ENCODE measurements around the gene LRMDA.

LRMDA gene

DNA sequence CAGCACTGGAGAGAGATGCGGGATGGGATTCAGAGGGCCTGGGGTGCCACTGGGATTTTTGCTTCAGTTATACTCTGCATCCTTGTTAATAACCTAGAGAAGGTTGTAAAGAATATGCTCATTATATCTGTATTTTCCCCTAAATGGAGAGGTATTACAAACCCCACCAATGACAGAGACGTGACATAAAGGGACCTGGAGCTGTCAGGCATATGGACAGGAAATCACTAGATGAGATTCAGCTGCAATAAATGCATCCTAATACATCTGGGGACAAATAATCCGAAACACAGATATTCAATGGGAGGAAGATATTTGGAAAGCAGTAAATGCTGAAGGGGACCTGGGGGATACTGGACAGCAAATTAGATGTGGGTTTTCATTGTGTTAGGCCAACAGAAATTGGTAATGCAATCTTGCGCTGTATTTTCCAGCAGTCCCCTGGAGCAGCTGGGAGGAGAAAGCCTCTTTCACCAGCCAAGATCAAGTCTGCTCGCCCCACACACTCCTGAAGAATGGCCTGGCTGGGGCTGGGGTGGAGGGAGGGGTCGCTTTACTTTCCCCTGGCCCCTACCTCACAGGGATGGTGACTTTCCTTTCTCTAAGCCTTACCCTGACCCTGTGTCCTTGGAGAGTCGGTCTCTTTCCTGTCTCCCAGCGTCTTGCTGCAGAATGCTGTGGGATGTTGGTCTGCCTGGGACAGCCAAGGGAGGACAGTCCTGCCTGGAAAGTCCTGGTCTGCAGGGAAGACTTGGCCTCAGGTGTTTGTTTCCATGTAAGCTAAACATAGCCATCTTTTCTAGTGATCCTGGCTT is 653.8 kb downstream of the LRMDA start:
- no peak for DNase-seq (ENCODE audit: low read depth in 2 of 2)

DNA sequence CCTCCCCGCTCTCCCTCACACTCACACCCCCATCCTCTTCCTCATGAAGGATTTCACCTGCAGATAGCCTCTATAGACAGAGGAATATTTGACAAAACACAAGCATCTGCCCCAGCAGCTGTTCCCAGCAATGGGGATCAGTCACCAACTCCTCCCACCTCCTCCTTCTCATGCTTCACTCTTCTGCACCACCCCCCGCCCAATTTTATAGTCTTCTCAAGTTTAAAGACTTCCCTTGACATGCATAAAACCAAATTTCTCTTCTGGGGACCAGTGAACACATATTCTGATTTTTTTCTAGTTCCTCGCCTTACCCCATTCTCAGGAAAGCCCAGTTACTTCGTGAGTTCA is 654.4 kb downstream of the LRMDA start:
- no peak for DNase-seq (ENCODE audit: low read depth in 2 of 2)

DNA sequence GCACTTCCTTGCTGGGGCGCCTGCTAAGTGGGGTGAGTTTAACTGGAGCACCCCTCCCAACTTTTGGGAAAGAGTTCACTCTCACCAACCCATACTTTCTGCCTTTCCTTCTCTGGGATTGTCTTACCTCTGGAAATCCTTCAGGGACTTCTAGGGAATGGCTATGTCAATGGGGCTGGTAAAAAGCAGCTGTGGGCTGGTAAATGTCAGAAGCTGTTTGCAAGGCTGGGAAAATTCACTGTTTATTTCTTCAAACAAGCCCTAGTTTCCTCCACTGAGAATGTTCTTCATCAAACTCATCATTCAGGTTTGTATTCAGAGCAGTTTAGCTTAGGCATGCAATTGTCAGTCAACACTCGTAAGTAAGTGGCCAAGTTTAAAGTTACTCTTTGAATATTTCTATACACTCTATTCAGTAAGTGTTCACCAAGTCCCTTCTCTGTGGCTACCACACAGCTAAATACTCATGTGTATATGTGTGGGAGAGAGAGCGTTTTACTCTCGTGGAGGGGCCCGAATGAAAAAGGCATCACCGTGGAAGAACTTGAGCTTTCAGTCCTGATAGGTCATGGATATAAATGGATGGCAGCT is 654.8 kb downstream of the LRMDA start:
- no peak for DNase-seq (ENCODE audit: low read depth in 2 of 2)

DNA sequence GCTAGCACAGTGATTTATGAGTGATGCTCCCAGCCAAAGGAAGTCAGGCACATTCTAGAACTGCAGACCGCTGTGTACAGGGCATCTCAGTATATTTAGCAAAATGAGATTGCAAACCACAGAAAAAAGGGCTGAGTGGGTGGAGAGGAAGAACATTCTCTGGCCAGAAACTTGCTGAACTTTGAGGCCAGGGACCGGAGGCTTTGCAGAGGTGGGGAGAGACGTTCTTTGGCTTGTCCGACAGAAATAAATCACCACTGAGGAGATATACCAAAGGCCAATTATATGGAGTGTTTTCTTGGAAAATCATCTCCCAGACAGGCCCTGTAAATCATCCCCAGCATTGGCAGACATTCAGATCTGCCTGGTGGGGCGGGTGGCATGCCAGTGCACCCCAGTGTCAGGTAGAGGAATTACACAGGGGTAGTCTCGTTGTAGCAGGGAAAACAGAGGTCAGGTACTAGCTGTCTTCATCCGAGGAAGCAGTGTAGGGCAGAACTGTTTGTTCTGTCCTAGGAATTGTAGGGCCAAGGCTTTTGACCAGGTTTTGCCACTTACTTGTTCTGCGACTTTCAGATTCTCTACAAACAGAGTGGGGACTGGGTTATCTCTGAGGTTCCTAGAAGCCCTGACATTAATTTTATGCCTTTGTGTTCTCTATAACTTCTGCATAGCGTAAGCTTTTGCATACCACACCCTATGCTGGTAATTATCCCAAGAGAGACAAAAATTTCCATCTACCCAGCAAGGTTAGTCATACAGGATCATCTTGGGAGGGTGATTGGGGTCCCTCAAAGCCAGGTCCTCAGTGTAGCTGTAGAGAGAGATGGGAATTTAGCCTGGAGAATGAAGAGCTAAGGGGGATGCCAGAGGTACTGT is 655.6 kb downstream of the LRMDA start:
- no peak for DNase-seq (ENCODE audit: low read depth in 2 of 2)

DNA sequence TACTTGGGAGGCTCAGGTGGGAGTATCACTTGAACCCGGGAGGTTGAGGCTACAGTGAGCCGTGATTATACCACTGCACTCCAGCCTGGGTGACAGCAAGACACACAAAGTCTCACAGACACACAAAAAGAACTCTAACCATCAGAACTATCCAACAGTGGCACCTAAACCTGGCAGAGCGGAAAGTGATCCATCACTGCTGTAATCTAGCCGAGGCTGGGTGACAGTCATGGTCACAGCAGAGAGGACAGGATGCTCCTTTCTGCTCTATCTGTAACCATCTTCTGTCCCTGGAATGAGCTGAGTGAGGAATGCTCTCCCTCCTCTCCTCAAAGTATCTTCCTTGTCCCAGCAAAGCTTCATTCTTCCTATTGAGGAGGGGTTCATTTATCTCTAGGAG is 656.6 kb downstream of the LRMDA start:
- DNase-seq (ENCODE audit: low read depth in 2 of 2) = no peak

DNA sequence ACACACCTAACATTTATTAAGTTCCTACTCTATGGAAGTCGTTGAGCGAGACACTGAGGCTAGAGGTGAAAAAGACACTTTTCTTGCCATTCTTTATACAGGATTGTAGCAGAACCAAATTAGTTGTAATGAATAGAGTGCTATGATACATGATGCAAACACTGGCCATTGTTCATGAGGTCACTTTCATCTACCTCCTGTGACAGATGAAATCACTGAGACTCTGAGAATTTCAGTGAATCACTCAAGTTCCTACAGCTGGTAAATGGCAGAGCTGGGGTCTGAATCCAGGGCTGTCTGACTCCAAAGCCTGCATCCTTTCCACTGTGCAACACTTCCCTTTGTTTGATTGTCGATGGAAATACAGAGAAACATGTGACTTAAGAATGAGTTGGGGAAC is 657.6 kb downstream of the LRMDA start:
- no peak for DNase-seq (ENCODE audit: low read depth in 2 of 2)

DNA sequence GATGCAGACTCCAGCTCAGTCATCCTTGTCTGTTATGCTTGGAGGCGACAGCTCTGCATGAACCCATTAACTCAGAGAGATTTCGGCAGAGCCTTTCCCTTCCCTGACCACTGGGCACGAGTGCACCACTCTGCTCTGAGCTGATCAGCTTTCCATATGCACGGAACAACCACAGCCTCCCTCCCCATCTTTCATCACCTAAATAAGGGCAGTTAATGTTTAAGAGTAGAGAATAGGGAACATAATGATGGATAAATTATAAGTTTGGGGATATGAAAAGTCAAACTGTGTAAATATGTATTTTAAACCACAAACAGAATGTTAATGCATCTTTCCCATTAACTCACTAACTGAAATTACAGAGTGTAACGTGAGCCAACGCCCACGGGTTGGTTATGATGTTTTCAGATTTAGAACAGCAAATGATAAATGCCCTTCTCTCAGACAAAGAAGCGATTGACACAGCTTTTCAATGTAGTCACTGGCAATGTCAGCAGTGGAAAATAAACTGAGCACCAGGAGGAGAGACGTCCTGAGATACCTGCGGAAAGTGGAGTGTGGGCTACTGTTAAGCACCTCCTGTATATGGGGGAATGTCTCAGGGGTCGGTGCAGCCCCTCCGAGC is 658.2 kb downstream of the LRMDA start:
- no peak for DNase-seq (ENCODE audit: low read depth in 2 of 2)

DNA sequence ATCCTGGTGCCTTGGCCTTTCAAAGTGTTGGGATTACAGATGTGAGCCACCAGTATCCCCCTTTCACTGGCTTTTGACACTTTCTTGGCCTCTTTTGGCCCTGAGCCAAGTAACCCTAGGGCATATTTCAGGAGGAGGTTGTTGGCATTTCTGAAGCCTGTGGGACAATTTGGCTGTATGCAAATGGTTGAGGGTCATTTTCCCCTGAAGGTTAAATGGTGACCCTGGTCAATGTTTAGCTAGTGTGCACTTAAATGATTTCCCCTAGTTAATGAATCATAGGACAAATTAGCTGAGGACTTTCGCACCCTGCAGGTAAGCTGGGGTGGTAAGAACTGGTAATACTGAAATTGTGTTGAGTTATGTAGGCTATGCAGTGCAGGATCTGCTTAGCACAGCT is 660.5 kb downstream of the LRMDA start:
- DNase-seq (ENCODE audit: low read depth in 2 of 2) = no peak

DNA sequence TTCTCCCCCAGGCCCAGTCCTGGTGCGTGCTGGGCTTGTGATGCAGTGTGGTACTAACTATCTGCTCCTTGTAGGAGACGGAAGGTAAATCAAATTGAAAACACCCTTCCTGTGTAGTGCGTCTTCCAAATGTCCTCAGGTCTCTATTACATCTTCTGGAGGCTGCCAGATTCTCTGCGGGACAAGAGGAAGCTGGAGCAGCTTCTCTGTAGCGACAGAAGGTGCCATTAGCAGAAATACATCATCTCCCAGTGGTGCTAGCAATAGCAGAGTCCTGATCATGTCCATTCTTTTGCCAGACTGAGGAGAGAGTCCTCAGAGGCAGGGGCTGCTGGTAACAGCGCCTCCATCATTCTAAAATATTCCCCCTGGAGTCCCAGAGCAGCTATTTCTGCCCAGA is 675.2 kb downstream of the LRMDA start:
- DNase-seq (ENCODE audit: low read depth in 2 of 2) = no peak

DNA sequence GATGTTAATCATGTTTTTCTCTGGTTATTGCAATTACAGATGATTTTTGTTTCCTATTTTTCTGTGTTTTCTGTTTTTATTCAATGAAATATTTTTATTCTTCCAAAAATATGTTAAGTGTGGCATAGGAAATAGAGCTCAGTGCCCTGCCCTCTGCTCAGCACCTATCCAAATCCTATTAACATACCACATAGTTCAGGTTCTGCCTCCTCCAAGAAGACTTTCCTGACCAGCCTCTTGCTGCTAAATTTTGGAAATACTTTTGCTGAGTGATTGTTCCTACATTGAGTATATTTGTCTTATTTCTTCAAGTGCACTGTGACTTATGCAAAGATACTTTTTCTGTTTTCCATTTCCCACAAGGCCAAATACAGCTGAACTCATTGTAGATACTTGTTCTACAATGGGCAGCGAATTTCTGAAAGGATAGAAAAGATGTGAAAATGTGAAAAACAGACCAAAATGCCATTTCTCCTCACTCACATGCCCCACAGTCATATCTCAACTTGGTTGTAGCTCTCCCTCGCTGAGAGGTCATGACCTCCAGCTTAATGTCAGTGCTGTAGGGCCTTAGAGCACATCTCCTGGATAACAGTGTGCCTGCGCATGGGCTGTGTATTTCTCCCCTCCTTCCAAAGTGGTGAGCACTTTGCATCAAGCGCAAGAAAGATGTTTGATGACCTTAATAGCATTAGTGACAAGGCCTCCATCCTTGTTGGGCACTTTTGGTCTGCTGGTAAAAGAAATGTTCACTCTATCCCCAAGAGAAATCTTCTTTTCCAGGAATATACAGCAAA is 677.3 kb downstream of the LRMDA start:
- DNase-seq (ENCODE audit: low read depth in 2 of 2) = no peak

DNA sequence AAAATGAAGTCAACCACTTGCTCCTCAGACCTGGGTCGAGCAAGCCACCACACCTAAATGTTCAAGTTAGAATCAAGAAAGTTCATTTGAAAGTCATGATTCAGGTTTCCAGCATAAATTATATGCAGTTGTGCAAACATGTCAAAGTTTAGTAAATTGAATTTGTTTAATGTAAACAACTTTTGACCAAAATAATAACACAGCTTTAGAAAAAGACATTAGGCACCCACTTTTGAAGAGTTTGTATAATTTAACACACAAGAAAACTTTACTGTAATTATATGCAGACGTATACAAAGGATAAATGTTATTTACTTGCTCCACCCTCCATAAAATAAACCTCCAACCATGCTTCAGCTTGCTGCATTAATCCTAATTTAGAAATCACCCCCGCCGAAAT is 680.0 kb downstream of the LRMDA start:
- no peak for DNase-seq (ENCODE audit: low read depth in 2 of 2)

DNA sequence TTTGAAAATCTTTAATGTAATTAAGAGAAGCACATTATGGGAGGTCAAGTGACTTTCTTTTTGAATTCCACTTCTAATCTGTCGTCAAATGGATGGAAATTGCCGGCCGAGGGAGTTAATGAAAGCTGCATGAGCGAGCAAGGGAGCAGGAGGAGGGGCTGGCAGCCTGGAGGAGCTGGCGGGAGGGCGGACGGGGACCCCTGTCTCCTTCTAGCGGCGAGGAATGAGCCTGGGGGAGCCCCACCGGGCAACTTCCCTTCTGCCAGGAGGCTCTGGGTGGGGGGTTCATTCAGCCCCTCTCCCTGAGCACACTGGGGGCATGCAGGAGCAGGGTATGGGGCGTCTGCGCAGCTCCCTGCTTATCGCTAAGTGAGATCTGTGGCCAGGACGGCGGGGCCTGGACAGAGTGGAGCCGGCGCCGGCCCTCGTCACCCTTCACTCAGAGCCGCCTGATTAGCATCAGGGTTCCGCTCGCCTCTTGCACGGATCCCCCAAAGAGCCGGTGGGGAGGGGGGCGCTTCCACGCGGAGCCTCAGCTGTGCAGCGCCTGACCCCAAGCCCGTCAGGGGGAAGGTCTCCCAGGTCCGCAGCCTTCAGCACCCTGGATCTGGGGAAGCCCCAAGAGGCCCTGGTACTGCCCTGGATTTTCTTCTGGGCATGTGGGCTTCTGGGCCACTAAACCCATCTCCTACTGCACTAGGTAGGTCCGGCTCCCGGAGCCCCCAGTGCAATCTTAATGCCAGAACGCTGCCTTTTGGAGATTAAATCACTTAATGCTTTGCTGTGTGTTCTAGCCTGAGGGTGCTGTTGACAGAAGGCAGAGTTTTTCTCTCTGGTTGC is 680.8 kb downstream of the LRMDA start:
- DNase-seq (ENCODE audit: low read depth in 2 of 2) = no peak

DNA sequence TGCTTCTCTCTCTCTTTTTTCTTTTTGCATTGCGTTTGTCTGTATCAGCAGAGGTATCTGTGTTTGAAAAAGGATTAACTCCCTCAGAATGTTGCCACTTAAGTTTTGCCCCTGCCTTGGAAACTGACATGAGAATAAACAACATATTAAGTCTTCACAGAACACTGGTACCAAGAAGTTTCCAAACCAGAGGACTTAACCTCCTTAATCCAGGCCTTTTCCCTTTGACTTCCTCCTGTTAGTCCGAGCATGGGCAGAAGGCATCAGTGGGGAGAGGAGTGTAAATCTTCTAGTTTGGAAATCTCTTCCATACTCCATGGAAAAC is 681.4 kb downstream of the LRMDA start:
- DNase-seq (ENCODE audit: low read depth in 2 of 2) = no peak

DNA sequence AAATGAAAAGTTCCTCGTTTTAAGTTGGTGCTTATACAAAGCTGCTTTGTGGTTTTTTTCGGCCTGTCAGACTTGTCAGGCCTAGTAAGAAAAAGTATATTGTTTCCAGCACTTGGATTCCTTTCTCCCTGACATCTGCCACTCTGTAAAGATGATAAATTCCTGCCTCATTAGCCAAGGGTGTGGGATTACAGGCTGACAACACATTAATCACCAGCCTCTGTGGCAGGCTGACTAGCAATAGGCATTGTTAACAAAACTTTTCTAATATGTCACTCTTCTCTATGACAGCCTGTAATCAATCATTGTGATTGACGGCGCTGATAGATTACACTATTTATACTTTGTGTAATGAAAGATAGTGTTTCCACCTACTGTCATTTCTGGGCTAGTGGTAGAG is 682.5 kb downstream of the LRMDA start:
- DNase-seq (ENCODE audit: low read depth in 2 of 2) = no peak

DNA sequence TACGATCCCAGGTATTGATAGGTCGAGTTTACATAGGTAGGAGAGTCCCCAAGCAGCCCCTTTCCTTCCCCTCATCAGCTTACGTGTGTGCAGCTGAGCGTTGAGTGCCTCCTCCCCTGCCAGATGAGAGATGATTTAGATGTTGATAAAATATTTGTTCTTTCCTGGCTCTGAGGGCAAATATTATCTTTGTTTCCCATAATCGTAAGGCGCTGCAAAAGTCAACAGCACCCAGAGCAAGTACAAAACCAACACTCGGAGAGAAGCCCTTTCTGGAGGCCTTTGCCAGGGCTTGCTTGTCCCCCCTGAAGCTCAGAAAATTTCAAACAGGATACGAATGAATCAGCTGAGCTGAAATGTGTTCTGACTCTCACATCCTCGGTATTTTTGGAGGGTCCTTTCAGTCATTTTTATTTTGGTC is 683.2 kb downstream of the LRMDA start:
- DNase-seq (ENCODE audit: low read depth in 2 of 2) = no peak

DNA sequence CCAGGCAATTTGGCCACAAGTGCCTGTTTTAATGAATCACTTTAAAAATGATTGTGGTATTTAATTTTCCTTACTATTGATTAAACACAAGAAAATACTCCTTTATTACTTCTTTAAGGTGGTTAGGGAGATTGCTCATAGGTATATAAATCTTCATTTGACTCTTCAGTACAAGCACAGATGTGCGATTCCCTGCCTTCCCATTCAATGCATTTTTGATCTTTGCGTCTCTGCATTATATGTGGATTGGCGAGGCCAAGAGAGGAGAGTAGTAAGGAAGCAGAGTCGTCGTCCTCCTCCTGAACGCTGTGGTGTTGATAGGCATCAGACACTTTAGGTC is 683.7 kb downstream of the LRMDA start:
- no peak for DNase-seq (ENCODE audit: low read depth in 2 of 2)

DNA sequence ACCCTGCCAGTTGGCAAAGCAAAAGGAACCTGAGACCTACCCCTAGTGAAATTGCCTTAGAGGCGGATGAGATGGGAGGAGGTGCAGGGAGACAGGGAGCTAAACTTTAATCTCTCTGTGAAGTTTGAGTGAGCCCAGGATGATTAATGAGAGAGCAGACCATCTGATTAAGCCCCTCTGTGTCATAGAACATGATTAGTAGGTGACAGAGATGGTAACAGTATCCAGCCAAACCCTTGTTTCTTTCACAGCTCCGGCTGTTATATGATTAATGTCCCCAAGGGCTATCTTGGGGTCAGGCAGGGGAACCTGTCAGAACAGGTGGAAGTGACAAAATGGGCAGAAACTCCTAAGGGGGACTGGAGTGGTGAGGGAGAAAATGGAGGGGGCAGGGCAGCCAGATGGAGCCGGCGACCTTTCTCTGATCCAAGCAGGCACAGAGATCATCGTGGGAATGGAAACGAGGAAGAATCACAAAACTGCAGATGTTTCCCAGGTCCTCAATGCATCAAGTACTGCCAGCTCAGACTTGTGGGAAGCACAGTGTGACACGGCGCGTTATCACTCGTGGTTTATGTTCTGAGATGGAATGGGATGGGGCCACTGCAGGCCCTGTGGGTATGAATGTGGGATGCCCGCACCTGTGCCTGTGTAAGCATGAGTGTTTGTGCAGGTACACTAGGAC is 684.2 kb downstream of the LRMDA start:
- DNase-seq (ENCODE audit: low read depth in 2 of 2) = no peak

DNA sequence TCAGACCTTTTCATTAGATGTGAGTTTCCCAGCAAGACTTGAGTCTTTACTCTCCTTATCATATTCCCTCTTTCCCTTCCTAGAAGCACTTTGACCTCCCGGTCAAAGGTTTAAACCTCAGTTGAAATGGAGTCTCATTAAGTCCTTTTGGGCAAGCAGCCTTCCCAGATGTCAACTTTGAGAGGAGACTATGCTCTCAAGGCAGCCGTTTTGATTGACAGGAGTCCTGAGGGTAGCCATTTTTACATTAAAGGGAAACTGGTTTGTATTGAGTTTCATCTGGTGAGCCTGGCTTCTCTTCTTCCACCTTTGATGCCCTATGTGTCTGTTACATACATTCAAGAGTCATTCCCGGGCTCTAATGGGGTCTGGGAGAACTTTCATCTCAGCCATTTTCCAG is 685.1 kb downstream of the LRMDA start:
- no peak for DNase-seq (ENCODE audit: low read depth in 2 of 2)

DNA sequence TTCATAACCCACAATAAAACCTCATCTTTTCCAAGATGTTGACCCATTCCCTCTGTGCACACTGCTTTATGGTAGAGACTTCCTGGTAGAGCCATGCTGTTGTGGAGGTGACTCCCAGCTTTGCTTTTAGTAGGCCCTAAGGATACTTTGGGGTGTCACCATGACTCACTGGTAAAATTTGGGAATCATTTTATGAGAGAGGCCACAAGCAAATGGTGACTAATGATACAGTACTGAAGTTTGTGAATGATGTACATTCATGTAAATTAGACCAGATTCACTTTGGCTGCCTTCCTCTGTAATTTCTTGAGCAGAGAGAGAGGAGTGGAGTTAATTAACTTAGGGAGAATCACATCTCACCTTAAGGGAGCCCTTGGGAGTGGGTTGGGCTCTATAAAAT is 686.5 kb downstream of the LRMDA start:
- DNase-seq (ENCODE audit: low read depth in 2 of 2) = no peak

DNA sequence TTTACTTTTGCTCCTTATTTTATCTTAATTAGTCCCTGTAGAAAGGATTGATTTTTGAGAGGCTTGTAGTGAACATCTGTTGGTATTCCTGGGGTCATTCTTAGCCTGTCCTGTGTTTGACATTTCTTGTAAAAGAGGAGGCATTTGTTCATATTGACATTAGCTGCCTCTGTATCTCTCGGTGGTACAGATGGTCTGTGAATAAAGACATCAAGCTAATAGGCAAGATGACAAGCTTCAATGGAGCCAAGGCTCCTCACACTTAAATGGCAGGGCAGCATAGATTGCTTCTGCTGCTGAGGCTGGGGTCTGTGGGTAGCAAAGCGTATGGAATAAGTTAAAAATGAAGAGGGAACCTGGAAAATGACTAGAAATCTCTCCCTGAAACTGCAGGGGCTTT is 687.6 kb downstream of the LRMDA start:
- DNase-seq (ENCODE audit: low read depth in 2 of 2) = no peak

All from stimulated activated CD4-positive, alpha-beta T cell treated with anti-CD3 and anti-CD28 coated beads, Interleukin-12 subunit alpha, Interleukin-12 subunit beta, amount 100 ng/mL, for 24 hours (primary cell).